Endodermal cell (in vitro differentiated cells): ENCODE measurements around the gene LRP2. TPM values are rescaled to one million over a fixed set of nuclear protein-coding genes. Genes with fewer than 3 reads are reported as not detected.

ENCODE experiments used
- DNase-seq: peaks from one replicate; pipeline ENCODE4 v3.0.0-alpha.2; 2017
- H3K27ac ChIP-seq: 2 replicates; pipeline ENCODE4 v1.5.1; 2013; ENCODE audit warnings: mild to moderate bottlenecking, low read depth, low read length, moderate library complexity
- H3K27me3 ChIP-seq: 2 replicates; pipeline ENCODE4 v1.6.1; 2013; ENCODE audit warnings: mild to moderate bottlenecking, low read length, moderate library complexity; ENCODE audit not compliant: insufficient read depth, control insufficient read depth, poor library complexity, severe bottlenecking
- H3K36me3 ChIP-seq: 2 replicates; pipeline ENCODE4 v1.7.0; 2013; ENCODE audit warnings: mild to moderate bottlenecking, low read length, moderate library complexity; ENCODE audit not compliant: control insufficient read depth, insufficient read depth
- H3K4me1 ChIP-seq: one replicate; pipeline ENCODE4 v1.7.0; 2013; ENCODE audit warnings: low read length; ENCODE audit not compliant: control insufficient read depth, insufficient read depth
- H3K4me3 ChIP-seq: 2 replicates; pipeline ENCODE4 v1.5.1; 2013; ENCODE audit warnings: mild to moderate bottlenecking, low read length, moderate library complexity
- H3K9ac ChIP-seq: 2 replicates; pipeline ENCODE4 v1.6.1; 2013; ENCODE audit warnings: mild to moderate bottlenecking, low read length, moderate library complexity; ENCODE audit not compliant: poor library complexity, severe bottlenecking; ENCODE audit errors: extremely low read depth
- H3K9me3 ChIP-seq: 2 replicates; pipeline ENCODE4 v1.6.1; 2013; ENCODE audit warnings: mild to moderate bottlenecking, low read length, moderate library complexity; ENCODE audit not compliant: control insufficient read depth
- H3K27ac Mint-ChIP-seq: 2 replicates; pipeline ENCODE4 v1.8.0; 2020; ENCODE audit warnings: mixed read lengths
- H3K27me3 Mint-ChIP-seq: 2 replicates; pipeline ENCODE4 v1.8.0; 2021; ENCODE audit warnings: mild to moderate bottlenecking, mixed read lengths; ENCODE audit not compliant: insufficient read depth
- H3K36me3 Mint-ChIP-seq: 2 replicates; pipeline ENCODE4 v1.8.0; 2020; ENCODE audit warnings: low read depth, mixed read lengths
- H3K4me1 Mint-ChIP-seq: 2 replicates; pipeline ENCODE4 v1.8.0; 2020; ENCODE audit warnings: mixed read lengths
- H3K4me3 Mint-ChIP-seq: 2 replicates; pipeline ENCODE4 v1.8.0; 2020; ENCODE audit warnings: mild to moderate bottlenecking, moderate library complexity, mixed read lengths
- H3K9me3 Mint-ChIP-seq: 2 replicates; pipeline ENCODE4 v1.8.0; 2020; ENCODE audit warnings: mild to moderate bottlenecking, mixed read lengths
- CTCF ChIP-seq: fragments of 200-600 bp; sonication (generic); conservative IDR thresholded peaks from 2 replicates; pipeline ENCODE4 v1.5.0; 2021; ENCODE audit warnings: antibody characterized with exemption, mild to moderate bottlenecking
- WGBS, 2 experiments: methylation state at CpG; one replicate each; pipeline versions ENCODE4 v1.1.5 to v1.1.7; 2013; ENCODE audit warnings: missing lambda C conversion rate in 2 of 2, mixed read lengths in 1 of 2; ENCODE audit not compliant: insufficient coverage in 1 of 2, insufficient read length in 1 of 2; 5-methylcytosine and 5-hydroxymethylcytosine counted together
- total RNA-seq, 2 donors: library from RNA; stranded (reverse); fragmentation: NEBNext Ultra II Directional in 1 of 2; extraction: Animal tissue kit (Norgen Biotek cat#: 25700) in 1 of 2; gene quantifications; 2 replicates in 1 of 2; 3 replicates in 1 of 2; pipeline ENCODE4 v1.2.1, GENCODE V29; 2021

LRP2 gene
- total RNA-seq, 2 donors from 2014 or later, result 2.2 to 3.5 TPM

GRCh38 chr2:169091761-169092519 lies 270.4 kb downstream of the LRP2 start:
- H3K36me3 ChIP-seq, result no peaks in the 10 kb centered on the region
- 94 to 100% methylated on average over 4 to 8 of the region's 8 CpGs for WGBS, 2 experiments
- peaks cover 3% of the 10 kb centered on the region for H3K4me1 ChIP-seq
- no peaks in the 10 kb centered on the region for H3K9me3 ChIP-seq
- H3K27ac ChIP-seq, result no peak overlapping the region
- H3K9me3 Mint-ChIP-seq, result no peaks in the 10 kb centered on the region
- no peaks in the 10 kb centered on the region for H3K27me3 Mint-ChIP-seq
- no peaks in the 10 kb centered on the region for H3K27me3 ChIP-seq
- no peak overlapping the region for H3K4me3 ChIP-seq
- no peak overlapping the region for H3K27ac Mint-ChIP-seq
- DNase-seq, result no peak
- TF ChIP-seq CTCF, result no peak
- H3K4me1 Mint-ChIP-seq, result peaks cover 5% of the 10 kb centered on the region
- no peak overlapping the region for H3K9ac ChIP-seq
- H3K36me3 Mint-ChIP-seq, result no peaks in the 10 kb centered on the region
- no peak overlapping the region for H3K4me3 Mint-ChIP-seq

GRCh38 chr2:169091256-169091655 lies 271.1 kb downstream of the LRP2 start:
- DNase-seq, result no peak
- peaks cover 3% of the 10 kb centered on the region for H3K4me1 ChIP-seq
- Mint-ChIP-seq H3K27ac (no peak overlapping the region), H3K4me1 (peaks cover 5% of the 10 kb centered on the region), H3K36me3 (no peaks in the 10 kb centered on the region), H3K4me3 (no peak overlapping the region), H3K27me3 (no peaks in the 10 kb centered on the region), H3K9me3 (no peaks in the 10 kb centered on the region)
- 94 to 100% methylated on average over 2 to 3 of the region's 3 CpGs for WGBS, 2 experiments
- H3K9me3 ChIP-seq, result no peaks in the 10 kb centered on the region
- no peaks in the 10 kb centered on the region for H3K36me3 ChIP-seq
- H3K4me3 ChIP-seq, result no peak overlapping the region
- no peak overlapping the region for H3K27ac ChIP-seq
- no peak for TF ChIP-seq CTCF
- no peaks in the 10 kb centered on the region for H3K27me3 ChIP-seq
- H3K9ac ChIP-seq, result no peak overlapping the region

- no peaks in the 10 kb centered on the region for H3K9me3 ChIP-seq
- no peak overlapping the region for H3K27ac ChIP-seq
- no peak for TF ChIP-seq CTCF
- Mint-ChIP-seq H3K36me3 (no peaks in the 10 kb centered on the region), H3K4me1 (peaks cover 5% of the 10 kb centered on the region), H3K4me3 (no peak overlapping the region), H3K27me3 (peaks cover 1% of the 10 kb centered on the region), H3K9me3 (no peaks in the 10 kb centered on the region), H3K27ac (no peak overlapping the region)
- H3K9ac ChIP-seq, result no peak overlapping the region
- 97% methylated on average over 5 of the region's 6 CpGs; no CpG with 5 or more reads in 1 of the 2 experiments for WGBS, 2 experiments
- DNase-seq, result no peak
- H3K4me1 ChIP-seq, result peaks cover 3% of the 10 kb centered on the region
- no peaks in the 10 kb centered on the region for H3K27me3 ChIP-seq
- H3K4me3 ChIP-seq, result no peak overlapping the region
- no peaks in the 10 kb centered on the region for H3K36me3 ChIP-seq
These were observed 272.1 kb downstream of the LRP2 start for GRCh38 chr2:169090133-169090820.
